Prostate gland (tissue), 2 donors: ENCODE measurements around the gene SMARCB1.

Experiments
- POLR2A ChIP-seq: fragments of 450-650 bp; IDR thresholded peaks from one replicate; pipeline ENCODE4 v1.6.1; 2016; ENCODE audit warnings: antibody characterized with exemption, mild to moderate bottlenecking
- TF ChIP-seq, protein P1 (sequence below), 4 experiments: fragments of 200-600 bp in 2 of 4; fragments of 450-650 bp in 2 of 4; sonication (generic) in 2 of 4; IDR thresholded peaks; 1 replicate in 3 of 4; 2 replicates in 1 of 4; pipeline ENCODE4 v1.5.1; 2016 to 2019; ENCODE audit warnings: antibody characterized with exemption in 4 of 4, mild to moderate bottlenecking in 2 of 4, moderate library complexity in 2 of 4

DNA sequence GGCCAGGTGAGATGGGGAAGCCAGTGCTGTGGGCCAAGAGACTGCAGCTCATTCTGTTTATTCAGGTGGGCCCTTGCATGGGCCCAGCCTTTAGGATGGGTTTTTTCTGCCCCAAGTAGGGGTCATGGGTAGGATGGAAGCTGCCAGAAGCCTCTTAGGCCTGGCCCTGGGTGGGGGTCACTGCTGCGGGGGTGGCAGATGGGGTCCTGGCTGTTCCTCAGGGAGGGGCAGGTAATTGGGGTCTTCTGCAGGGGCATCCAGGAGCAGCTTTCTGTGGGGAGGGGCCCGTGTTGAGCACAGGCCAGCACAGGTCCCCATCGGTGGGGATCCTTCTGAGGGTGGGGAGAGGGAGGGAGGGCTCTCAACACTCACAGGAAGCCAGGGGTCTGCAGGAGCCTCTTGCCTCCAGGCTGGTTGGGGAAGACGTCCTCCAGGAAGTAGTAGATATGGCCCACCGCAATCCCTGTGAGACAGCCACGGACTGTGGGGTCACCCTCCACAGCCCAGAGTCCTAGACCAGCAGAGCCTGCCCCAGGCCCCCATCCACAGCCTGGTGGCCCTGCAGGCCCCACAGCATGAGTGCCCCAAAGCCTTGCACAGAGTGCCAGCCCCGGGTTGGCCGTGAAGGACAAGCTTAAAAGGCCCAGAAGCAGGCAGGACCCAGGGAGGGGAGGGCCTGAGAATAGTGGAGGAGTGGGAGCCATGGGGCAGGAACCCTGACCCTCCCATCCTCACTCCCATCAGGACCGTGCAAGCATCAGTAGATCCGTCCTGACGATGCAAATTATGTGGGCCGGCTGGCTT, 50.1 kb downstream of the SMARCB1 start:
- TF ChIP-seq, protein P1, sequence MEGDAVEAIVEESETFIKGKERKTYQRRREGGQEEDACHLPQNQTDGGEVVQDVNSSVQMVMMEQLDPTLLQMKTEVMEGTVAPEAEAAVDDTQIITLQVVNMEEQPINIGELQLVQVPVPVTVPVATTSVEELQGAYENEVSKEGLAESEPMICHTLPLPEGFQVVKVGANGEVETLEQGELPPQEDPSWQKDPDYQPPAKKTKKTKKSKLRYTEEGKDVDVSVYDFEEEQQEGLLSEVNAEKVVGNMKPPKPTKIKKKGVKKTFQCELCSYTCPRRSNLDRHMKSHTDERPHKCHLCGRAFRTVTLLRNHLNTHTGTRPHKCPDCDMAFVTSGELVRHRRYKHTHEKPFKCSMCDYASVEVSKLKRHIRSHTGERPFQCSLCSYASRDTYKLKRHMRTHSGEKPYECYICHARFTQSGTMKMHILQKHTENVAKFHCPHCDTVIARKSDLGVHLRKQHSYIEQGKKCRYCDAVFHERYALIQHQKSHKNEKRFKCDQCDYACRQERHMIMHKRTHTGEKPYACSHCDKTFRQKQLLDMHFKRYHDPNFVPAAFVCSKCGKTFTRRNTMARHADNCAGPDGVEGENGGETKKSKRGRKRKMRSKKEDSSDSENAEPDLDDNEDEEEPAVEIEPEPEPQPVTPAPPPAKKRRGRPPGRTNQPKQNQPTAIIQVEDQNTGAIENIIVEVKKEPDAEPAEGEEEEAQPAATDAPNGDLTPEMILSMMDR (IDR thresholded peaks at IDR 0.05): no peak
- TF ChIP-seq POLR2A: no peak
